ENCODE results near the gene ANKRD53.

GRCh38 chr2:70954886-70955285 is 23.5 kb upstream of the ANKRD53 start:
- TF ChIP-seq CTCF (IDR thresholded peaks at IDR 0.05; ENCODE audit: low read depth, low read length, poor library complexity, severe bottlenecking) (no peak), EZH2phosphoT487 (IDR thresholded peaks at IDR 0.05; ENCODE audit: borderline replicate concordance, low read length) (no peak)

All from DOHH2 (cell line).